Thoracic aorta (tissue), 2 donors: ENCODE results near the gene MYO1D. TPM values are rescaled to one million over a fixed set of nuclear protein-coding genes. Genes with fewer than 3 reads are reported as not detected.
A peak's percentile ranks its signal among the peaks of the same experiment; 100 is the strongest.

Source experiments
- ATAC-seq: fragments of 150-250 bp; one replicate; pipeline ENCODE4 v1.8.0; 2017; ENCODE audit warnings: low read depth; ENCODE audit not compliant: insufficient number of reproducible peaks, low FRiP score
- DNase-seq: peaks from one replicate; pipeline ENCODE4 v3.0.0-alpha.2; 2020; ENCODE audit warnings: low spot score
- H3K27ac ChIP-seq, 2 donors: fragments of 200-600 bp; sonication (generic); 1 replicate in 1 of 2; 2 replicates in 1 of 2; pipeline ENCODE4 v1.5.1; 2016; ENCODE audit warnings: mild to moderate bottlenecking in 2 of 2, moderate library complexity in 2 of 2
- H3K27me3 ChIP-seq: fragments of 200-600 bp; sonication (generic); replicated peaks from 2 replicates; pipeline ENCODE4 v1.6.0; 2016; ENCODE audit warnings: mild to moderate bottlenecking; ENCODE audit not compliant: insufficient read depth
- H3K36me3 ChIP-seq: fragments of 200-600 bp; sonication (generic); one replicate; pipeline ENCODE4 v1.5.1; 2016
- H3K4me1 ChIP-seq, 2 donors: fragments of 200-600 bp; sonication (generic); 1 replicate in 1 of 2; 2 replicates in 1 of 2; pipeline versions ENCODE4 v1.5.1 to v1.6.0; 2016; ENCODE audit warnings: low read depth in 2 of 2, mild to moderate bottlenecking in 1 of 2; ENCODE audit not compliant: control insufficient read depth in 1 of 2
- H3K4me3 ChIP-seq: fragments of 200-600 bp; sonication (generic); 2 replicates; pipeline ENCODE4 v1.5.1; 2016; ENCODE audit warnings: mild to moderate bottlenecking
- H3K9me3 ChIP-seq: fragments of 200-600 bp; sonication (generic); 2 replicates; pipeline ENCODE4 v1.5.1; 2016
- CTCF ChIP-seq: fragments of 200-600 bp; sonication (generic); IDR thresholded peaks from one replicate; pipeline ENCODE4 v1.5.1; 2019; ENCODE audit warnings: antibody characterized with exemption
- total RNA-seq, 2 donors: library from RNA; depleted of rRNA; stranded (reverse); fragments of >200 nt; gene quantifications; one replicate each; pipeline versions ENCODE4 v1.1.0 to v1.2.3, GENCODE V29; 2016

MYO1D gene
- total RNA-seq, 2 donors from 2014 or later = 257 to 370 TPM

DNA sequence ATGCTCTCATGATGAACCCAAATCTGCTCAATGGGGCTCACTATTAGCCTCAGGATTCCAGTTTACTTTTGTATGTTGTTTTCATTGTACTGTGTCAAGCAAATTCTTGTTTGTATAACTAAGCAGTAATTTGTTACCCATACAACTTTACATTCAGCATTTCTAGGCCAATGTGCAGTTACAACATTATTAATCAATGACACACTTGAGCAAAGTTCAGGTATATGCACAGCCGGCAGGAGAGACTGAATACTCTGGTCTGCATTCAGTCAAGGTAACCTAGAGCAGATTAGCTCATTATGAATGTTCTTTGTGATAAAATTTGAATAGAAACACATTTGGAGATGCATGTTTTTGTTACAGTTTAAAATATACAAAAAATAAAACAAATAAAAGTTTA is 2.2 kb upstream of the MYO1D start:
- Histone ChIP-seq H3K9me3 (no peaks in the 10 kb centered on the region), H3K4me3 (no peak overlapping the region), H3K27ac (peak overlapping the region in 1 of 2 donors; percentile 3), H3K36me3 (no peaks in the 10 kb centered on the region), H3K4me1 (peaks cover 8 to 28% of the 10 kb centered on the region in 2 donors), H3K27me3 (no peaks in the 10 kb centered on the region)
- DNase-seq (no peak), ATAC-seq (no peak)
- TF ChIP-seq CTCF = no peak

DNA sequence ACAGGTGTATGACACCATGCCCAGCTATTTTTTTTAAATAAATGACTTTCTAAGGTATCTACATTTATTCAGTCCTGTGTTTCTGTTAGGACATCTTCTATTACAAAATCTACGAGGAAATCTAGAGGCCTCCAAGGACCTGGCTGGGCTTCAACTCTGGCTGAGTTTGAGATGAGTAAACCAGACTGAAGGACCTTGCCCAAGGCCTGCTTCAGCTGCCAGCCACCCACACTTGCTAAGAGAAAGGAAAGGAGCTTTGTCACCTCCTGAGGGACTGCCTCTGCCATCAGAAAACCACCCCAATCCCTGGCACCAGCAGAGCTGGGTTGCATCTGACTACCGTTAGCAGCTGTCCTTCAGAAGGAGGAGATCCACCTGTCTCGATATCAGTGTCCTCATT is 1.3 kb upstream of the MYO1D start:
- H3K27me3 ChIP-seq = no peaks in the 10 kb centered on the region
- DNase-seq = peak; percentile 53
- ATAC-seq = no peak
- H3K9me3 ChIP-seq = no peaks in the 10 kb centered on the region
- H3K4me1 ChIP-seq = peaks cover 9 to 37% of the 10 kb centered on the region in 2 donors
- TF ChIP-seq CTCF = no peak
- no peaks in the 10 kb centered on the region for H3K36me3 ChIP-seq
- peak overlapping the region; percentile 76 to 79 for H3K27ac ChIP-seq
- no peak overlapping the region for H3K4me3 ChIP-seq

DNA sequence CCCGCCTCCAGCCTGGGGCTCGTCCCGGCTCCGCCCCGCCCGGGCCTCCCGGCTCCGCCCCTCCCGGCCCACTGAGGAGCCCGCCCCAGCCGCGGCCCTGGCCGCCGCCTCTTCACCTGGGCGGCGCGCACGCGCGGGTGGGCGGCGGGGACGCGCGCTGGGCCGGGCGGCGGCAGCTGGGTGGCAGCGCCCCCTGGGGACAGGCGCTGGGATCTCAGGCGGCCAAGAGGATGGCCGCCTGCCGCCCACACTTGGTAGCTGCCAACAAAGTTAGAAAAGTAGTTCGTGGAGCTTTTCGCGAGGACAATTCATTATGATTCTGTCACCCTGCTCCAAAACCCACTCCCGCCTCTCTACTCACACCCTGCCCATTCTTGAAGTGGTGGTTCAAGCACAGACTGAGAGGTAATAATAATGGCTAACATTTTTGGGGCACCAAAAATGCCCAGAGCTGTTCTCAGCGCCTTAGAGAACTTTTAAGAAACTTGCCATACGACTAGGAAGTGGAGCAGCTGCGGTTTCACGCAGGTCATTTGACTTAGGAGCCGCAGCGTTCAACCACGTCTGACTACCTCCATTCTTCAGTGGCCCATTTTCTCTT is 340 bp upstream of the MYO1D start:
- TF ChIP-seq CTCF = peak; percentile 84
- H3K27ac ChIP-seq = peak overlapping the region; percentile 95 to 98
- peak; percentile 37 for DNase-seq

DNA sequence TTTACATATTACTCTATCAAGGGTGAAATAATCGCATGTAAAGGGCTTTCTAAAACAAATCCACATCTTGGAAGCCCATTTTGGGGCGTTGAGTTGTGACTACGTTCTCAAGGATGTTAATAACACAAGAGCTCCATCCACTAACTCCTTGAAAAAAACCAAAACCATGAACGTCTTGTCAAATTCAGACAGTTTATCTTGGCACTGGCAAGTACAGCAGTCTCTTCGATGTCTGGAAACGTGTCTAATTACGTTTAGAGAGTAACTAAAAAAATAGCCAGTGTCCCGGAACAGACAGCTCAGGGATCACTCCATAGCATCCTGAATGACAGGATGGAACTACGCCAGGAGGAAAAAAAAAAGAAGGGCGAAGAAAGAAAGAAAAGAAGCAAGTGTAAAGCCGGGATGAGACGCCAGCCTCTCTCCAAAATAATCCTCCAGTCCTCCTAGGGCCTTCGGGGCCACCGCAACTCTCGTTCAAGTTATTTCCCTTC is 954 bp downstream of the MYO1D start:
- no peak for TF ChIP-seq CTCF
- peak overlapping the region; percentile 95 for H3K4me3 ChIP-seq
- ATAC-seq = peak; percentile 7
- peak overlapping the region; percentile 95 to 98 for H3K27ac ChIP-seq
- no peaks in the 10 kb centered on the region for H3K9me3 ChIP-seq
- H3K27me3 ChIP-seq = no peaks in the 10 kb centered on the region
- peaks cover 27 to 60% of the 10 kb centered on the region in 2 donors for H3K4me1 ChIP-seq
- no peak for DNase-seq
- no peaks in the 10 kb centered on the region for H3K36me3 ChIP-seq

More for the DNA sequence above, 340 bp upstream of the MYO1D start:
- Histone ChIP-seq H3K9me3 (no peaks in the 10 kb centered on the region), H3K4me3 (peak overlapping the region; percentile 95), H3K4me1 (peaks cover 14 to 47% of the 10 kb centered on the region in 2 donors), H3K27me3 (no peaks in the 10 kb centered on the region), H3K36me3 (no peaks in the 10 kb centered on the region)
- peak; percentile 90 for ATAC-seq

GRCh38 chr17:32875230-32875917 is 1.6 kb downstream of the MYO1D start:
- Histone ChIP-seq H3K27me3 (no peaks in the 10 kb centered on the region), H3K36me3 (no peaks in the 10 kb centered on the region), H3K4me1 (peaks cover 32 to 66% of the 10 kb centered on the region in 2 donors), H3K9me3 (no peaks in the 10 kb centered on the region), H3K27ac (peak overlapping the region; percentile 95 to 98), H3K4me3 (peak overlapping the region; percentile 95)
- no peak for TF ChIP-seq CTCF
- no peak for DNase-seq
- no peak for ATAC-seq
